Ishikawa (cell line): ENCODE measurements around the gene FDXR.

Experiments
- CREB1 ChIP-seq: IDR thresholded peaks from 2 replicates; pipeline ENCODE4 v1.6.1; 2012; ENCODE audit warnings: low read depth
- EGR1 ChIP-seq: IDR thresholded peaks from 2 replicates; pipeline ENCODE4 v1.6.1; 2012
- EP300 ChIP-seq: IDR thresholded peaks from 2 replicates; pipeline ENCODE4 v1.6.1; 2012; ENCODE audit warnings: borderline replicate concordance
- MAX ChIP-seq: IDR thresholded peaks from 2 replicates; pipeline ENCODE4 v1.6.1; 2012
- RAD21 ChIP-seq: IDR thresholded peaks from 2 replicates; pipeline ENCODE4 v1.6.1; 2012; ENCODE audit warnings: low read depth
- REST ChIP-seq: IDR thresholded peaks from 2 replicates; pipeline ENCODE4 v1.6.1; 2012; ENCODE audit warnings: low read depth, mild to moderate bottlenecking
- TAF1 ChIP-seq: IDR thresholded peaks from 2 replicates; pipeline ENCODE4 v1.6.1; 2012; ENCODE audit warnings: low read depth, mild to moderate bottlenecking
- TEAD4 ChIP-seq: IDR thresholded peaks from 2 replicates; pipeline ENCODE4 v1.6.1; 2012
- YY1 ChIP-seq: IDR thresholded peaks from 2 replicates; pipeline ENCODE4 v1.6.1; 2012; ENCODE audit warnings: low read depth

GRCh38 chr17:74892013-74892841, 19.4 kb upstream of the FDXR start:
- TF ChIP-seq YY1 (no peak), EGR1 (no peak), TEAD4 (no peak), RAD21 (no peak), TAF1 (no peak), EP300 (no peak), REST (no peak), MAX (no peak), CREB1 (no peak)
